IMR-90 (cell line): ENCODE measurements around the gene GNAS.

Experiments
- CEBPB ChIP-seq: IDR thresholded peaks from 2 replicates; pipeline ENCODE4 v1.6.1; 2012; ENCODE audit warnings: low read depth, low read length, improper control_type of control experiment
- MAZ ChIP-seq: IDR thresholded peaks from 2 replicates; pipeline ENCODE4 v1.6.1; 2012; ENCODE audit warnings: low read depth, mild to moderate bottlenecking, low read length, improper control_type of control experiment, moderate library complexity, borderline replicate concordance
- NFE2L2 ChIP-seq: fragments of 150-350 bp; IDR thresholded peaks from 2 replicates; pipeline ENCODE4 v1.6.1; 2016; ENCODE audit warnings: low read depth, mild to moderate bottlenecking, low read length
- POLR2A ChIP-seq: IDR thresholded peaks from 2 replicates; pipeline ENCODE4 v1.6.1; 2012; ENCODE audit warnings: mild to moderate bottlenecking, low read depth, low read length
- RAD21 ChIP-seq: IDR thresholded peaks from 2 replicates; pipeline ENCODE4 v1.6.1; 2012; ENCODE audit warnings: low read length, improper control_type of control experiment
- TF ChIP-seq, protein P1 (sequence below): conservative IDR thresholded peaks from 2 replicates; pipeline ENCODE4 v1.5.1; 2012; ENCODE audit warnings: mild to moderate bottlenecking, low read depth, low read length, improper control_type of control experiment

DNA sequence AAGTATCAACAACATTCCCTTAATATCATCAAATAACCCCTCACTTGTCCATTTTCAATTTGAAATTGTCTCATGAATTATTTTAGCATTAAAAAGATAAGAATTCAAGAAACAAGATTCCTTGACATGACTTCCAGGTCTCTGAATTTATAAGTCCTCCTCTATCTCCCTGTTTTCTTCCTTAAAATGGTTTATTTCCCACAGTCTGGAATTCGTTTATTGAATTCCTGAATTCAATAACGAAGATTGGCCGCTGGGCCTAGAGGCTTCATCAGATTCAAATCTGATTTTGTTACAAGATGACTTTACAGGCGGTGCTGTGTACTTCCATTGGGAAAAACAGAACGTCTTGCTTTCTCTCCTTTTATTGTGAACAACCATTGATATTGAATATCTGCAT is 79.7 kb downstream of the GNAS start:
- TF ChIP-seq MAZ (no peak), POLR2A (no peak), CEBPB (no peak), RAD21 (no peak), NFE2L2 (no peak)
- TF ChIP-seq, protein P1, sequence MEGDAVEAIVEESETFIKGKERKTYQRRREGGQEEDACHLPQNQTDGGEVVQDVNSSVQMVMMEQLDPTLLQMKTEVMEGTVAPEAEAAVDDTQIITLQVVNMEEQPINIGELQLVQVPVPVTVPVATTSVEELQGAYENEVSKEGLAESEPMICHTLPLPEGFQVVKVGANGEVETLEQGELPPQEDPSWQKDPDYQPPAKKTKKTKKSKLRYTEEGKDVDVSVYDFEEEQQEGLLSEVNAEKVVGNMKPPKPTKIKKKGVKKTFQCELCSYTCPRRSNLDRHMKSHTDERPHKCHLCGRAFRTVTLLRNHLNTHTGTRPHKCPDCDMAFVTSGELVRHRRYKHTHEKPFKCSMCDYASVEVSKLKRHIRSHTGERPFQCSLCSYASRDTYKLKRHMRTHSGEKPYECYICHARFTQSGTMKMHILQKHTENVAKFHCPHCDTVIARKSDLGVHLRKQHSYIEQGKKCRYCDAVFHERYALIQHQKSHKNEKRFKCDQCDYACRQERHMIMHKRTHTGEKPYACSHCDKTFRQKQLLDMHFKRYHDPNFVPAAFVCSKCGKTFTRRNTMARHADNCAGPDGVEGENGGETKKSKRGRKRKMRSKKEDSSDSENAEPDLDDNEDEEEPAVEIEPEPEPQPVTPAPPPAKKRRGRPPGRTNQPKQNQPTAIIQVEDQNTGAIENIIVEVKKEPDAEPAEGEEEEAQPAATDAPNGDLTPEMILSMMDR: no peak
